HG03354 (cell line): ENCODE data around the gene IGFN1.
A peak's percentile ranks its signal among the peaks of the same experiment; 100 is the strongest.
"Not testable (repeated sequence)": the region's sequence is repeated elsewhere in the genome, so short reads cannot be mapped to it uniquely, and the experiment has no call there.

Source experiments
- ATAC-seq: cut with Tn5 transposase; IDR thresholded peaks from one replicate; pipeline ENCODE4 v1.9.1; 2021; ENCODE audit warnings: mild to moderate bottlenecking; ENCODE audit not compliant: unreplicated experiment, poor library complexity, severe bottlenecking

The IGFN1 gene

GRCh38 chr1:201157949-201158348 lies 32.7 kb upstream of the IGFN1 start:
- no peak for ATAC-seq

GRCh38 chr1:201163036-201163435 lies 27.6 kb upstream of the IGFN1 start:
- ATAC-seq = not testable (repeated sequence)

GRCh38 chr1:201163707-201164106 lies 26.9 kb upstream of the IGFN1 start:
- no peak for ATAC-seq

GRCh38 chr1:201164645-201165044 lies 26.0 kb upstream of the IGFN1 start:
- no peak for ATAC-seq

- ATAC-seq = no peak
These were observed 23.3 kb upstream of the IGFN1 start for GRCh38 chr1:201167041-201167991.

- ATAC-seq = no peak
These were observed 21.4 kb upstream of the IGFN1 start for GRCh38 chr1:201169203-201169602.

GRCh38 chr1:201169971-201170532 lies 20.6 kb upstream of the IGFN1 start:
- no peak for ATAC-seq

- peak; percentile 97 for ATAC-seq
These were observed 20.0 kb upstream of the IGFN1 start for GRCh38 chr1:201170533-201171062.

GRCh38 chr1:201171063-201172036 lies 19.3 kb upstream of the IGFN1 start:
- peak; percentile 46 for ATAC-seq

GRCh38 chr1:201172326-201172725 lies 18.3 kb upstream of the IGFN1 start:
- ATAC-seq = no peak

- ATAC-seq = no peak
These were observed 17.5 kb upstream of the IGFN1 start for GRCh38 chr1:201172999-201173610.

- no peak for ATAC-seq
These were observed 16.9 kb upstream of the IGFN1 start for GRCh38 chr1:201173736-201174135.

- ATAC-seq = no peak
These were observed 14.7 kb upstream of the IGFN1 start for GRCh38 chr1:201175820-201176500.

- ATAC-seq = no peak
These were observed 13.7 kb upstream of the IGFN1 start for GRCh38 chr1:201176940-201177339.

GRCh38 chr1:201178718-201179117 lies 11.9 kb upstream of the IGFN1 start:
- ATAC-seq = no peak

GRCh38 chr1:201180141-201180540 lies 10.5 kb upstream of the IGFN1 start:
- ATAC-seq = no peak

GRCh38 chr1:201180901-201181300 lies 9.7 kb upstream of the IGFN1 start:
- no peak for ATAC-seq

- no peak for ATAC-seq
These were observed 9.3 kb upstream of the IGFN1 start for GRCh38 chr1:201181323-201181722.

GRCh38 chr1:201181726-201182125 lies 8.9 kb upstream of the IGFN1 start:
- no peak for ATAC-seq
